ENCODE results near the gene EEF1E1.

GRCh38 chr6:8114956-8115355, 12.6 kb upstream of the EEF1E1 start:
- TF ChIP-seq CTCF (IDR thresholded peaks at IDR 0.05; ENCODE audit: low read depth, low read length) (no peak), EZH2phosphoT487 (IDR thresholded peaks at IDR 0.05; ENCODE audit: low read depth) (no peak)
